ENCODE measurements around the gene ARL3. TPM values are rescaled to one million over a fixed set of nuclear protein-coding genes. Genes with fewer than 3 reads are reported as not detected.

The ARL3 gene
- total RNA-seq, 1 donor = 5.8 TPM

DNA sequence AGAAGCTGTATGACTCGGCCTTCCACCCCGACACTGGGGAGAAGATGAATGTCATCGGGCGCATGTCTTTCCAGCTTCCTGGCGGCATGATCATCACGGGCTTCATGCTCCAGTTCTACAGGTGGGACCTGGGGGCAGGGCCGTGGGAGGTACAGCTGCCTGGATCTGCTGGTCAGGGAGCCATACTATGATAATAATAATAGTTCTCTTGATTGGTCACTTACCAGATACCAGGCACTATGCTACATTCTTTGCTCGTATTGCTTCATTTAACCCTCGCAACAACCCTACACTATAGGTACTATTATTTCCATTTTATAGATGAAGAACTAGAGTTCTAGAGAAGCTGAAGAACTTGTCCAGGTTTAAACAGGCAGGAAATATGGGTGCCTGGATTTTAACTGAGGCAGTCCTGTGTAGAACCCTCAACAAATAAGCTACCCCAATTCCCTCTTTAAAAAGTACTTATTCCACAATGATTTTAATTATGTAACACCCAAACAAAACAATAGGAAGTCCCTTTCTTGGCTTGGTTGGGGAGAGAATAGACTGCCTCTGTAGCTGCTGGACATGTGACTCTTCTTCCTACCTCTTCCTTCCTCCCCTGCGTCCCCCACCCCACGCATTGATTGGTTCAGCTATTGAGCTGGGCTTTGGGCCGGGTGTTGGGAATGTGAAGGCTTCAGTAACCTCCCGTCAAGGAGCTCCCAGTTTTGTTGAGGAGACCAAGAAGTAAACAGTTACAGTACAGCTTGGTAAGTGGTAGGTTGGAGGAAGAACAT lies 13.0 kb upstream of the ARL3 start:
- H2AFZ ChIP-seq (ENCODE audit: low read length) = no peak overlapping the region
- peaks cover 10% of the 10 kb centered on the region for H3K4me1 ChIP-seq (ENCODE audit: insufficient read depth, low read length)
- no peak for DNase-seq (ENCODE audit: insufficient read length, low spot score, missing footprints)
- TF ChIP-seq, protein P1, sequence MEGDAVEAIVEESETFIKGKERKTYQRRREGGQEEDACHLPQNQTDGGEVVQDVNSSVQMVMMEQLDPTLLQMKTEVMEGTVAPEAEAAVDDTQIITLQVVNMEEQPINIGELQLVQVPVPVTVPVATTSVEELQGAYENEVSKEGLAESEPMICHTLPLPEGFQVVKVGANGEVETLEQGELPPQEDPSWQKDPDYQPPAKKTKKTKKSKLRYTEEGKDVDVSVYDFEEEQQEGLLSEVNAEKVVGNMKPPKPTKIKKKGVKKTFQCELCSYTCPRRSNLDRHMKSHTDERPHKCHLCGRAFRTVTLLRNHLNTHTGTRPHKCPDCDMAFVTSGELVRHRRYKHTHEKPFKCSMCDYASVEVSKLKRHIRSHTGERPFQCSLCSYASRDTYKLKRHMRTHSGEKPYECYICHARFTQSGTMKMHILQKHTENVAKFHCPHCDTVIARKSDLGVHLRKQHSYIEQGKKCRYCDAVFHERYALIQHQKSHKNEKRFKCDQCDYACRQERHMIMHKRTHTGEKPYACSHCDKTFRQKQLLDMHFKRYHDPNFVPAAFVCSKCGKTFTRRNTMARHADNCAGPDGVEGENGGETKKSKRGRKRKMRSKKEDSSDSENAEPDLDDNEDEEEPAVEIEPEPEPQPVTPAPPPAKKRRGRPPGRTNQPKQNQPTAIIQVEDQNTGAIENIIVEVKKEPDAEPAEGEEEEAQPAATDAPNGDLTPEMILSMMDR (IDR thresholded peaks at IDR 0.05; ENCODE audit: extremely low read depth, low read depth, low read length) = no peak
- H4K20me1 ChIP-seq (ENCODE audit: insufficient read depth, low read length) = no peaks in the 10 kb centered on the region
- H3K36me3 ChIP-seq (ENCODE audit: insufficient read depth, low read length) = peaks cover 13% of the 10 kb centered on the region
- H3K4me2 ChIP-seq (ENCODE audit: insufficient read depth, low read length) = no peak overlapping the region
- H3K79me2 ChIP-seq (ENCODE audit: insufficient read depth, low read length) = peaks cover 6% of the 10 kb centered on the region
- no peaks in the 10 kb centered on the region for H3K9me3 ChIP-seq (ENCODE audit: low read depth, low read length)
- H3K27ac ChIP-seq (ENCODE audit: low read depth, low read length) = no peak overlapping the region
- no peaks in the 10 kb centered on the region for H3K27me3 ChIP-seq (ENCODE audit: insufficient read depth, low read length)
- H3K4me3 ChIP-seq (ENCODE audit: insufficient read depth, low read length) = no peak overlapping the region

DNA sequence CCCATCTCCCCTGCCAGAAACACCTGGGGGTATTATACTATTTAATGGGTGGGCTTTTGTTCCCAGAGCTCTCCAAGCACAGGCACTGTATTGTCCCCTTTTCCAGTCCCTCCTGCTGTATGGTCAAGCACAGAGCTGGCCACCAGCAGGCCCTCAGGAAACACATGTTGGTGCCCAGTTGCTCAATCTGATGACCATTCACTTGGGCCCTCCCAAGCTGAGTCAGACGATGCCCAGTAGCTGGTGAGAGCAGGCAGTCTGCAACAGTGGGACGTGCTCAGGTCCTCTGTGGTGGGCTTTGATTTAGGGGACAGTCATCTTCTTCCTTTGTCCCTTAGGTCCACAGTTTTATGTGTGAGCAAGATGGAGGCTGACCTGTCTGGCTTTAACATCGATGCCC lies 12.1 kb upstream of the ARL3 start:
- H3K4me3 ChIP-seq (ENCODE audit: insufficient read depth, low read length) = no peak overlapping the region
- no peaks in the 10 kb centered on the region for H4K20me1 ChIP-seq (ENCODE audit: insufficient read depth, low read length)
- no peaks in the 10 kb centered on the region for H3K27me3 ChIP-seq (ENCODE audit: insufficient read depth, low read length)
- TF ChIP-seq, protein P1 (IDR thresholded peaks at IDR 0.05; ENCODE audit: extremely low read depth, low read depth, low read length) = no peak
- H3K4me2 ChIP-seq (ENCODE audit: insufficient read depth, low read length) = no peak overlapping the region
- H2AFZ ChIP-seq (ENCODE audit: low read length) = peak overlapping the region; percentile 6
- no peaks in the 10 kb centered on the region for H3K9me3 ChIP-seq (ENCODE audit: low read depth, low read length)
- peaks cover 10% of the 10 kb centered on the region for H3K4me1 ChIP-seq (ENCODE audit: insufficient read depth, low read length)
- H3K79me2 ChIP-seq (ENCODE audit: insufficient read depth, low read length) = peaks cover 8% of the 10 kb centered on the region
- peak; percentile 70 for DNase-seq (ENCODE audit: insufficient read length, low spot score, missing footprints)
- peaks cover 3% of the 10 kb centered on the region for H3K36me3 ChIP-seq (ENCODE audit: insufficient read depth, low read length)
- peak overlapping the region; percentile 40 for H3K27ac ChIP-seq (ENCODE audit: low read depth, low read length)

DNA sequence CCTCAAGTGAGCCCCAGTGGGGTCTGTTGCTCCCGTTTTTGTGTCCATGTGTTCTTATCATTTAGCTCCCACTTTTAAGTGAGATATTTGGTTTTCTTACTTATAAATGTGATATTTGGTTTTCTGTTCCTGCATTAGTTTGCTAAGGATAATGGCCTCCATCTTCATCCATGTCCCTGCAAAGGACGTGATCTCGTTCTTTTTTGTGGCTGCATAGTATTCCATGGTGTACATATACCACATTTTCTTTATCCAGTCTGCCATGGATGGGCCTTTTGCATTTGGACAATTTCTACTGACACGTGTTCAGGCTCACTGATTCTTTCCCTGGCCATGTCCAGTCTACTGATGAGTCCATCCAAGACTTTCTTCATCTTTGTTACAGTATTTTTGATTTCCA lies 9.8 kb upstream of the ARL3 start:
- no peaks in the 10 kb centered on the region for H3K9me3 ChIP-seq (ENCODE audit: low read depth, low read length)
- TF ChIP-seq, protein P1 (IDR thresholded peaks at IDR 0.05; ENCODE audit: extremely low read depth, low read depth, low read length) = no peak
- H3K4me3 ChIP-seq (ENCODE audit: insufficient read depth, low read length) = no peak overlapping the region
- no peaks in the 10 kb centered on the region for H3K36me3 ChIP-seq (ENCODE audit: insufficient read depth, low read length)
- no peaks in the 10 kb centered on the region for H4K20me1 ChIP-seq (ENCODE audit: insufficient read depth, low read length)
- H3K4me2 ChIP-seq (ENCODE audit: insufficient read depth, low read length) = no peak overlapping the region
- no peaks in the 10 kb centered on the region for H3K27me3 ChIP-seq (ENCODE audit: insufficient read depth, low read length)
- H2AFZ ChIP-seq (ENCODE audit: low read length) = no peak overlapping the region
- no peak overlapping the region for H3K27ac ChIP-seq (ENCODE audit: low read depth, low read length)
- peaks cover 8% of the 10 kb centered on the region for H3K79me2 ChIP-seq (ENCODE audit: insufficient read depth, low read length)
- no peak for DNase-seq (ENCODE audit: insufficient read length, low spot score, missing footprints)
- peaks cover 8% of the 10 kb centered on the region for H3K4me1 ChIP-seq (ENCODE audit: insufficient read depth, low read length)

DNA sequence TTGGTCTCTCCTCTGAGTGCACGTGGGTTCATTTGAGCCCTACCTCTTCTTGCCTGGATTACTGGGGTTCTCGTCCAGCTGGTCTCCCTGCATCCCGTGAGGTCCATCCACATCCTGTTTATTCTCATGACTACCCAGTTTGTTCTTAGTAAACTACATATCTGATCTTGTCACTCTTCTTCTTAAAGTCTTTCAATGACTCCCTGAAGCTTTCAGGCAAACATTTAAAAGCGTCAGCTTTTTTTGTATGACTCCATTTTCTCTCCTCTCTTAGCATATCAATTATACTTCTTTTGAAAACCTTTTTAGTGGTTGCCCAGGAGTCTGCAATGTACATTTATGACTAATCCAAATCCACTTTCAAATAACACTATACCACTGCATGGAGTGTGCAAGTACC lies 7.8 kb upstream of the ARL3 start:
- Histone ChIP-seq H3K9me3 (ENCODE audit: low read depth, low read length) (no peaks in the 10 kb centered on the region), H3K4me2 (ENCODE audit: insufficient read depth, low read length) (no peak overlapping the region), H3K4me3 (ENCODE audit: insufficient read depth, low read length) (no peak overlapping the region), H2AFZ (ENCODE audit: low read length) (no peak overlapping the region), H3K4me1 (ENCODE audit: insufficient read depth, low read length) (peaks cover 8% of the 10 kb centered on the region), H3K36me3 (ENCODE audit: insufficient read depth, low read length) (no peaks in the 10 kb centered on the region), H3K27me3 (ENCODE audit: insufficient read depth, low read length) (no peaks in the 10 kb centered on the region), H3K79me2 (ENCODE audit: insufficient read depth, low read length) (peaks cover 8% of the 10 kb centered on the region), H4K20me1 (ENCODE audit: insufficient read depth, low read length) (no peaks in the 10 kb centered on the region), H3K27ac (ENCODE audit: low read depth, low read length) (no peak overlapping the region)
- TF ChIP-seq, protein P1 (IDR thresholded peaks at IDR 0.05; ENCODE audit: extremely low read depth, low read depth, low read length) = no peak
- no peak for DNase-seq (ENCODE audit: insufficient read length, low spot score, missing footprints)

Data from osteoblast (primary cell).